Measurements from ENCODE around the gene CBX3.

DNA sequence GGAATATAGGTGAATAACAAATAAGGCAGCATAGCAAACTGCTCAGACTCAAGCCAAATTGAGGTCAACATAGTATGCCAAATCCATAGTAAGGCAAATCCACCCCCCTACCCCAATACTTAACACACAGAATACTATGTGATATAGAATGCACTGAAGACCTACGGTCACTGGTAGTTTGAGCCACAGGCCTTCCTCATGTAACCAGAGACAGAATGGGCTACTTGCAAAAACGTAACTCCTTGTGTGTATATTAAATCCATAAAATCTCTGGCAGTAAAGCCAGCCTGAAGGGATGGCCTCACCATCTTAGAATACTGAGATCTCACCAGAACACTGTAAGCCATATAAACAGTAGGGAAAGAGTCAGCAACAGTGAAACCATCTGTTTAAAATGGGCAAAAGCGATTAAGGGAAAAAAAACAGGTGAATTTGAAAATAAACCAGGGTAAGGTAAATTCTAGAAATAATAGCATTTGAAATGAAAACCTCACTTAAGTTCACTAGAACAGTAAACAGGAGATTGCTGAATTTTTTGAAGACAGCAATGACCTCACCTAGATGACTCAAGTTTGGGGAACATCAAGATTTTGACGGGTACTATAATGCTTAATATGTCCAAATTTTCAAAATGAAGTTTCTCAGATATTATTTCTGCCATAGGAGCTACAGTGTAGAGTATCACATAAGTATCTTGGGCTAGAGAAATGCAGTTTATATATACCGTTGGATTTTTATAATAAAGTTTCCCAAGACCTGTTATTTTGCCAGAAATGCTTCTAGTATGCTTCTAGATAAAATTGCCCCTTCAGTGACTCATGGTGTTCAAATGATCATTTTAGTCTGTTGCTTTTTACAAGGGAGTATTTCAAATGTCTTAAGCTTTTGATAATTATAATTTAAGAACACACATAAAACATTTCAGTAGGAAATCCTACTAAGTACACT is 14.9 kb upstream of the CBX3 start:
- TF ChIP-seq CTCF (IDR thresholded peaks at IDR 0.05) (no peak), POLR2A (IDR thresholded peaks at IDR 0.05) (no peak)

All from thyroid gland (tissue), 4 donors.